LoVo (cell line): ENCODE results near the gene ALDH1A3.

Source experiments
- DNase-seq: peaks from one replicate; pipeline ENCODE4 v3.0.0-alpha.2; 2016; ENCODE audit warnings: low spot score

Gene ALDH1A3

GRCh38 chr15:100926971-100927756 is 47.5 kb downstream of the ALDH1A3 start:
- no peak for DNase-seq

- DNase-seq = no peak
Measured at GRCh38 chr15:100928632-100929280, 49.1 kb downstream of the ALDH1A3 start.

GRCh38 chr15:100929641-100930042 is 50.0 kb downstream of the ALDH1A3 start:
- no peak for DNase-seq

- no peak for DNase-seq
Measured at GRCh38 chr15:100930306-100930848, 50.7 kb downstream of the ALDH1A3 start.

GRCh38 chr15:100931143-100931890 is 51.7 kb downstream of the ALDH1A3 start:
- no peak for DNase-seq

- no peak for DNase-seq
Measured at GRCh38 chr15:100932676-100933348, 53.2 kb downstream of the ALDH1A3 start.

- DNase-seq = no peak
Measured at GRCh38 chr15:100934166-100934565, 54.5 kb downstream of the ALDH1A3 start.

- DNase-seq = no peak
Measured at GRCh38 chr15:100934726-100935125, 55.1 kb downstream of the ALDH1A3 start.

GRCh38 chr15:100937171-100937570 is 57.5 kb downstream of the ALDH1A3 start:
- no peak for DNase-seq

- no peak for DNase-seq
Measured at GRCh38 chr15:100939791-100940190, 60.2 kb downstream of the ALDH1A3 start.

GRCh38 chr15:100940767-100941379 is 61.2 kb downstream of the ALDH1A3 start:
- DNase-seq = no peak

- no peak for DNase-seq
Measured at GRCh38 chr15:100941536-100941935, 61.9 kb downstream of the ALDH1A3 start.

GRCh38 chr15:100942656-100943425 is 63.2 kb downstream of the ALDH1A3 start:
- DNase-seq = no peak

GRCh38 chr15:100944244-100944895 is 64.7 kb downstream of the ALDH1A3 start:
- DNase-seq = no peak

- DNase-seq = no peak
Measured at GRCh38 chr15:100944986-100945385, 65.4 kb downstream of the ALDH1A3 start.

GRCh38 chr15:100947760-100948429 is 68.3 kb downstream of the ALDH1A3 start:
- no peak for DNase-seq

GRCh38 chr15:100948430-100948762 is 68.8 kb downstream of the ALDH1A3 start:
- DNase-seq = no peak

- no peak for DNase-seq
Measured at GRCh38 chr15:100949691-100950090, 70.1 kb downstream of the ALDH1A3 start.

- DNase-seq = no peak
Measured at GRCh38 chr15:100951965-100952364, 72.3 kb downstream of the ALDH1A3 start.

GRCh38 chr15:100952566-100952965 is 72.9 kb downstream of the ALDH1A3 start:
- no peak for DNase-seq
